ENCODE data around the gene UST. TPM values are rescaled to one million over a fixed set of nuclear protein-coding genes. Genes with fewer than 3 reads are reported as not detected.

UST gene
- total and polyA plus RNA-seq, 2 donors (not counting 1 experiment from before 2014, with no cell fraction given), result 7.3 to 16.9 TPM

- Mint-ChIP-seq H3K27ac (peak overlapping the region; percentile 68), H3K4me1 (peaks cover 41% of the 10 kb centered on the region), H3K27me3 (no peaks in the 10 kb centered on the region), H3K9me3 (ENCODE audit: insufficient read depth) (no peaks in the 10 kb centered on the region), H3K4me3 (peak overlapping the region; percentile 69)
- Histone ChIP-seq H4K20me1 (ENCODE audit: control insufficient read depth, insufficient read depth, low read length, poor library complexity, severe bottlenecking) (no peaks in the 10 kb centered on the region), H3K36me3 (replicated peaks in 1 of 2; ENCODE audit: control extremely low read depth in 1 of 2, control insufficient read depth in 1 of 2, extremely low read depth in 1 of 2, insufficient read depth in 2 of 2, low read length in 1 of 2) (peaks cover 0 to 3% of the 10 kb centered on the region in 2 experiments), H3K4me1 (ENCODE audit: control insufficient read depth in 2 of 2, insufficient read depth in 2 of 2, low read length in 2 of 2) (peaks cover 19 to 32% of the 10 kb centered on the region in 2 donors), H3K79me2 (ENCODE audit: control insufficient read depth, insufficient read depth, low read length) (no peaks in the 10 kb centered on the region), H2AFZ (ENCODE audit: insufficient read depth, low read depth, low read length, poor library complexity, severe bottlenecking) (peak overlapping the region; percentile 47), H3K9ac (ENCODE audit: low read length) (peak overlapping the region; percentile 39), H3K27me3 (replicated peaks in 1 of 4; ENCODE audit: control extremely low read depth in 1 of 4, control insufficient read depth in 3 of 4, insufficient read depth in 4 of 4, low read length in 3 of 4) (no peaks in the 10 kb centered on the region), H3K4me2 (replicated peaks; ENCODE audit: low read depth, low read length, poor library complexity, severe bottlenecking) (peak overlapping the region; percentile 48), H3K4me3 (ENCODE audit: control extremely low read depth in 1 of 5, extremely low read depth in 1 of 5, insufficient read depth in 1 of 5, low read depth in 2 of 5, low read length in 4 of 5) (peak overlapping the region in 1 of 5 experiments; percentile 6), H3K27ac (ENCODE audit: low read length in 2 of 2) (peak overlapping the region in 1 of 2 donors; percentile 5), H3K9me3 (ENCODE audit: control extremely low read depth in 1 of 3, control insufficient read depth in 2 of 3, insufficient read depth in 1 of 3, low read length in 2 of 3) (no peaks in the 10 kb centered on the region)
- no peak for TF ChIP-seq CTCF (IDR thresholded peaks at IDR 0.05)
- ATAC-seq (ENCODE audit: low read depth) (peak; percentile 42), DNase-seq (peak; percentile 52)
- intact Hi-C loops (cut with micrococcal nuclease), result no loop called here
- ChIA-PET POLR2A (interaction anchor here (0.6 kb wide), 1 partner anchor 354 kb away, joined by 12 read pairs; no protein-coding TSS in a partner anchor), CTCF (interaction anchor here (1.1 to 1.4 kb wide), 4 partner anchors 11 to 377 kb away, joined by 3 to 6 read pairs (median 4); no protein-coding TSS in a partner anchor)
- WGBS (ENCODE audit: insufficient coverage), result 44% methylated on average over 3 of the region's 5 CpGs
Measured at GRCh38 chr6:149055195-149055899, 308.5 kb downstream of the UST start.

- Mint-ChIP-seq H3K4me3 (no peak overlapping the region), H3K4me1 (peaks cover 52% of the 10 kb centered on the region), H3K9me3 (ENCODE audit: insufficient read depth) (no peaks in the 10 kb centered on the region), H3K27ac (no peak overlapping the region), H3K27me3 (no peaks in the 10 kb centered on the region)
- no peak for TF ChIP-seq CTCF (IDR thresholded peaks at IDR 0.05)
- no peak for TF ChIP-seq EZH2 (IDR thresholded peaks at IDR 0.05; ENCODE audit: borderline replicate concordance, insufficient read depth, low read depth, low read length, poor library complexity, severe bottlenecking)
- intact Hi-C loops (cut with micrococcal nuclease), result no loop called here
- Histone ChIP-seq H3K27me3 (replicated peaks in 1 of 4; ENCODE audit: control extremely low read depth in 1 of 4, control insufficient read depth in 3 of 4, insufficient read depth in 4 of 4, low read length in 3 of 4) (no peaks in the 10 kb centered on the region), H3K27ac (ENCODE audit: low read length in 2 of 2) (no peak overlapping the region), H4K20me1 (ENCODE audit: control insufficient read depth, insufficient read depth, low read length, poor library complexity, severe bottlenecking) (no peaks in the 10 kb centered on the region), H2AFZ (ENCODE audit: insufficient read depth, low read depth, low read length, poor library complexity, severe bottlenecking) (no peak overlapping the region), H3K9ac (ENCODE audit: low read length) (no peak overlapping the region), H3K36me3 (replicated peaks in 1 of 2; ENCODE audit: control extremely low read depth in 1 of 2, control insufficient read depth in 1 of 2, extremely low read depth in 1 of 2, insufficient read depth in 2 of 2, low read length in 1 of 2) (no peaks in the 10 kb centered on the region), H3K79me2 (ENCODE audit: control insufficient read depth, insufficient read depth, low read length) (no peaks in the 10 kb centered on the region), H3K9me3 (ENCODE audit: control extremely low read depth in 1 of 3, control insufficient read depth in 2 of 3, insufficient read depth in 1 of 3, low read length in 2 of 3) (no peaks in the 10 kb centered on the region), H3K4me2 (replicated peaks; ENCODE audit: low read depth, low read length, poor library complexity, severe bottlenecking) (no peak overlapping the region), H3K4me3 (ENCODE audit: control extremely low read depth in 1 of 5, extremely low read depth in 1 of 5, insufficient read depth in 1 of 5, low read depth in 2 of 5, low read length in 4 of 5) (no peak overlapping the region), H3K4me1 (ENCODE audit: control insufficient read depth in 2 of 2, insufficient read depth in 2 of 2, low read length in 2 of 2) (peaks cover 27 to 46% of the 10 kb centered on the region in 2 donors)
- ChIA-PET POLR2A (no interaction called here), CTCF (interaction anchor here (0.6 to 1.8 kb wide), 5 partner anchors 9 to 375 kb away, joined by 3 to 6 read pairs (median 3); no protein-coding TSS in a partner anchor)
- no CpG with 5 or more reads among the region's 4 CpGs for WGBS (ENCODE audit: insufficient coverage)
- no peak for ATAC-seq (ENCODE audit: low read depth)
- DNase-seq, result no peak
Measured at GRCh38 chr6:149056777-149057463, 310.1 kb downstream of the UST start.
